K562 (cell line): ENCODE results near the gene INTS2. TPM values are rescaled to one million over a fixed set of nuclear protein-coding genes. Genes with fewer than 3 reads are reported as not detected.
A peak's percentile ranks its signal among the peaks of the same experiment; 100 is the strongest.

Source experiments
- ATAC-seq: fragments of 200-7000 bp; cut with Tn5 transposase; 3 replicates; pipeline ENCODE4 v1.9.1; 2020; ENCODE audit warnings: moderate library complexity
- Bru-seq: library from RNA; stranded (reverse); fragments of 400-500 nt; gene quantifications from one replicate; lab custom pipeline; 2021; lab: Mats Ljungman, UMichigan
- BruChase-seq, 2 experiments: library from RNA; stranded (reverse); fragments of 400-500 nt; gene quantifications; one replicate each; lab custom pipeline; 2021; lab: Mats Ljungman, UMichigan
- BruUV-seq: library from RNA; stranded (reverse); fragments of 400-500 nt; replicated peaks from 2 replicates; lab custom pipeline; 2021; lab: Mats Ljungman, UMichigan
- CTCF ChIA-PET: fragments of 300-600 bp; formaldehyde crosslinking; extraction: SDS; loops from one replicate; lab custom pipeline; 2021; ENCODE audit warnings: low intra/inter-chr PET ratio; lab: Yijun Ruan, JAX
- POLR2A ChIA-PET: fragments of 300-600, 350-650 bp; sonication (Branson Sonifier 250); formaldehyde crosslinking; extraction: SDS; loops from one replicate; lab custom pipeline; 2021; ENCODE audit warnings: antibody characterized with exemption, inconsistent platforms; lab: Yijun Ruan, JAX
- DNase-seq, 4 experiments: peaks; one replicate each; pipeline versions ENCODE4 v3.0.0 to v3.0.0-alpha.2; 2011 to 2018; ENCODE audit warnings: low spot score in 3 of 4, mixed read lengths in 3 of 4; ENCODE audit errors: extremely low read depth in 1 of 4
- FAIRE-seq: peaks from 2 replicates; lab custom pipeline; 2011; peaks lifted over from hg19 to GRCh38; lab: Jason Lieb, UNC
- H2AFZ ChIP-seq: 2 replicates; pipeline ENCODE4 v1.6.0; 2011; ENCODE audit warnings: low read depth, low read length, control low read depth, inconsistent platforms
- H3K27ac ChIP-seq: fragments of 200-600 bp; 3 replicates; pipeline ENCODE4 v1.8.0; 2011; ENCODE audit warnings: low read depth, mild to moderate bottlenecking, control low read depth, inconsistent platforms, low read length, moderate library complexity, mixed read lengths; ENCODE audit errors: extremely low read depth
- H3K27me3 ChIP-seq, 2 experiments: fragments of 300-600 bp in 1 of 2; 2 replicates in 1 of 2; 3 replicates in 1 of 2; pipeline versions ENCODE4 v1.6.0 to v1.8.0; 2011; ENCODE audit warnings: inconsistent platforms in 2 of 2, low read length in 2 of 2, mild to moderate bottlenecking in 1 of 2, mixed read lengths in 1 of 2, moderate library complexity in 1 of 2; ENCODE audit not compliant: control insufficient read depth in 2 of 2, insufficient read depth in 2 of 2
- H3K36me3 ChIP-seq: fragments of 300-600 bp; 3 replicates; pipeline ENCODE4 v1.8.0; 2011; ENCODE audit warnings: mild to moderate bottlenecking, low read length, inconsistent platforms; ENCODE audit not compliant: control insufficient read depth, insufficient read depth
- H3K4me1 ChIP-seq, 2 experiments: fragments of 200-600 bp in 1 of 2; replicated peaks in 1 of 2; 2 replicates in 1 of 2; 3 replicates in 1 of 2; pipeline versions ENCODE4 v1.5.1 to v1.8.0; 2011; ENCODE audit warnings: inconsistent platforms in 2 of 2, low read length in 2 of 2, mild to moderate bottlenecking in 1 of 2, mixed read lengths in 1 of 2, moderate library complexity in 1 of 2; ENCODE audit not compliant: control insufficient read depth in 2 of 2, insufficient read depth in 2 of 2
- H3K4me2 ChIP-seq: 2 replicates; pipeline ENCODE4 v1.6.1; 2011; ENCODE audit warnings: low read length, control low read depth, inconsistent platforms, mixed read lengths; ENCODE audit not compliant: insufficient read depth
- H3K4me3 ChIP-seq: fragments of 200-600 bp; sonication (generic), shearing (Covaris generic); 2 replicates; pipeline ENCODE4 v1.5.1; 2016; ENCODE audit warnings: control low read depth, inconsistent platforms
- H3K79me2 ChIP-seq: fragments of 200-600 bp; 3 replicates; pipeline ENCODE4 v1.8.0; 2011; ENCODE audit warnings: low read length, inconsistent platforms; ENCODE audit not compliant: control insufficient read depth, insufficient read depth
- H3K9ac ChIP-seq, 2 experiments: 2 replicates each; pipeline versions ENCODE4 v1.6.0 to v1.6.1; 2011; ENCODE audit warnings: low read depth in 2 of 2, low read length in 2 of 2, control low read depth in 1 of 2, inconsistent platforms in 1 of 2, mild to moderate bottlenecking in 1 of 2, mixed read lengths in 1 of 2; ENCODE audit not compliant: insufficient read depth in 1 of 2
- H3K9me1 ChIP-seq: one replicate; pipeline ENCODE4 v1.6.0; 2011; ENCODE audit warnings: inconsistent platforms, mild to moderate bottlenecking, low read length, moderate library complexity; ENCODE audit not compliant: control insufficient read depth, insufficient read depth
- H3K9me3 ChIP-seq: replicated peaks from 2 replicates; pipeline ENCODE4 v1.5.1; 2011; ENCODE audit warnings: low read depth, low read length, inconsistent platforms; ENCODE audit not compliant: control insufficient read depth, insufficient read depth
- H4K20me1 ChIP-seq: replicated peaks from 2 replicates; pipeline ENCODE4 v1.6.1; 2011; ENCODE audit warnings: low read length, inconsistent platforms, mixed read lengths; ENCODE audit not compliant: control insufficient read depth, insufficient read depth
- ARID3A ChIP-seq: IDR thresholded peaks from 2 replicates; pipeline ENCODE4 v1.6.1; 2012; ENCODE audit warnings: low read depth, low read length, improper control_type of control experiment, borderline replicate concordance
- PHF20 ChIP-seq: fragments of 450-650 bp; IDR thresholded peaks from 2 replicates; pipeline ENCODE4 v1.6.1; 2018; ENCODE audit not compliant: partially characterized antibody
- PHF8 ChIP-seq: fragments of 200-600 bp; sonication (generic); IDR thresholded peaks from 2 replicates; pipeline ENCODE4 v1.6.1; 2012; ENCODE audit warnings: mixed run types, mild to moderate bottlenecking, inconsistent platforms, low read length, moderate library complexity, borderline replicate concordance
- TAF9B ChIP-seq: fragments of 450-650 bp; IDR thresholded peaks from 2 replicates; pipeline ENCODE4 v1.6.1; 2018; ENCODE audit warnings: mild to moderate bottlenecking; ENCODE audit not compliant: partially characterized antibody
- TRIM24 ChIP-seq, 2 experiments: fragments of 450-650 bp; IDR thresholded peaks; 2 replicates each; pipeline ENCODE4 v1.6.1; 2016
- ZEB2 ChIP-seq: fragments of 450-650 bp; IDR thresholded peaks from 2 replicates; pipeline ENCODE4 v1.6.1; 2016
- WGBS: fragments of 100-300 bp; shearing (Covaris generic); methylation state at CpG from one replicate; pipeline ENCODE4 v1.1.6; 2016; ENCODE audit warnings: low coverage, mixed read lengths; ENCODE audit not compliant: insufficient coverage; ENCODE audit errors: missing lambda C conversion rate; 5-methylcytosine and 5-hydroxymethylcytosine counted together
- in situ Hi-C: fragments of 300-500 bp; cut with MboI; formaldehyde crosslinking; loops from 4 replicates; pipeline ENCODE4 v1.15.0; 2018; ENCODE audit warnings: inconsistent platforms, mixed read lengths
- intact Hi-C: fragments of 100-400 bp; cut with micrococcal nuclease; formaldehyde crosslinking; loops from 2 replicates; pipeline ENCODE4 v1.14.2; 2022
- long read RNA-seq, 3 experiments: library from polyadenylated mRNA in 2 of 3; library from RNA in 1 of 3; unstranded in 2 of 3; stranded (forward) in 1 of 3; transcript quantifications; one replicate each; pipeline ENCODE4 v2.0.0, GENCODE V29; 2019 to 2022
- polyA minus RNA-seq, 3 experiments: library from RNA; depleted of rRNA, polyadenylated mRNA; stranded (reverse); fragments of >200 nt; gene quantifications; 2 replicates each; pipeline ENCODE4 v1.2.3, GENCODE V29; 2011
- polyA plus RNA-seq, 8 experiments: library from polyadenylated mRNA; depleted of rRNA in 4 of 8; stranded (reverse) in 5 of 8; unstranded in 3 of 8; fragments of >200 nt; fragmentation: Nextera tagmentation in 2 of 8; fragmentation: Illumina TruSeq in 1 of 8; extraction: Ambion mirVana in 2 of 8; extraction: Trizol in 1 of 8; gene quantifications; 2 replicates each; pipeline versions ENCODE4 v1.2.1 to v1.2.3, GENCODE V29; 2011 to 2014; ENCODE audit warnings: inconsistent platforms in 1 of 8, missing spikeins in 1 of 8
- total RNA-seq, 7 experiments: library from RNA; depleted of rRNA in 6 of 7; stranded (reverse); fragments of >200 nt in 6 of 7; fragmentation: Illumina TruSeq in 2 of 7; extraction: Trizol in 2 of 7; gene quantifications; 2 replicates each; pipeline versions ENCODE4 v1.2.1 to v1.2.3, GENCODE V29; 2011 to 2021; ENCODE audit warnings: low replicate concordance in 1 of 7

INTS2 gene, protein sequence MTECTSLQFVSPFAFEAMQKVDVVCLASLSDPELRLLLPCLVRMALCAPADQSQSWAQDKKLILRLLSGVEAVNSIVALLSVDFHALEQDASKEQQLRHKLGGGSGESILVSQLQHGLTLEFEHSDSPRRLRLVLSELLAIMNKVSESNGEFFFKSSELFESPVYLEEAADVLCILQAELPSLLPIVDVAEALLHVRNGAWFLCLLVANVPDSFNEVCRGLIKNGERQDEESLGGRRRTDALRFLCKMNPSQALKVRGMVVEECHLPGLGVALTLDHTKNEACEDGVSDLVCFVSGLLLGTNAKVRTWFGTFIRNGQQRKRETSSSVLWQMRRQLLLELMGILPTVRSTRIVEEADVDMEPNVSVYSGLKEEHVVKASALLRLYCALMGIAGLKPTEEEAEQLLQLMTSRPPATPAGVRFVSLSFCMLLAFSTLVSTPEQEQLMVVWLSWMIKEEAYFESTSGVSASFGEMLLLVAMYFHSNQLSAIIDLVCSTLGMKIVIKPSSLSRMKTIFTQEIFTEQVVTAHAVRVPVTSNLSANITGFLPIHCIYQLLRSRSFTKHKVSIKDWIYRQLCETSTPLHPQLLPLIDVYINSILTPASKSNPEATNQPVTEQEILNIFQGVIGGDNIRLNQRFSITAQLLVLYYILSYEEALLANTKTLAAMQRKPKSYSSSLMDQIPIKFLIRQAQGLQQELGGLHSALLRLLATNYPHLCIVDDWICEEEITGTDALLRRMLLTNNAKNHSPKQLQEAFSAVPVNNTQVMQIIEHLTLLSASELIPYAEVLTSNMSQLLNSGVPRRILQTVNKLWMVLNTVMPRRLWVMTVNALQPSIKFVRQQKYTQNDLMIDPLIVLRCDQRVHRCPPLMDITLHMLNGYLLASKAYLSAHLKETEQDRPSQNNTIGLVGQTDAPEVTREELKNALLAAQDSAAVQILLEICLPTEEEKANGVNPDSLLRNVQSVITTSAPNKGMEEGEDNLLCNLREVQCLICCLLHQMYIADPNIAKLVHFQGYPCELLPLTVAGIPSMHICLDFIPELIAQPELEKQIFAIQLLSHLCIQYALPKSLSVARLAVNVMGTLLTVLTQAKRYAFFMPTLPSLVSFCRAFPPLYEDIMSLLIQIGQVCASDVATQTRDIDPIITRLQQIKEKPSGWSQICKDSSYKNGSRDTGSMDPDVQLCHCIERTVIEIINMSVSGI
- 49.4 and 102 TPM in 2 replicates for total RNA-seq (2011; cell fraction: chromatin; rRNA removed; ENCODE audit: low replicate concordance)
- 24.5 and 30.0 TPM in 2 replicates for total RNA-seq (2011; cell fraction: nucleolus; rRNA removed)
- 41.1 and 51.8 TPM in 2 replicates for total RNA-seq (2011; cell fraction: nucleoplasm; rRNA removed)
- total RNA-seq (2014; rRNA removed) (11.4 and 13.1 TPM in 2 replicates), total RNA-seq (2014; rRNA removed; fragmentation: Illumina TruSeq; extraction: Trizol) (23.1 and 26.4 TPM in 2 replicates), total RNA-seq (2015; rRNA removed; fragmentation: Illumina TruSeq; extraction: Trizol) (17.6 and 19.8 TPM in 2 replicates), total RNA-seq (2021) (20.6 and 21.1 TPM in 2 replicates), polyA plus RNA-seq (2011; rRNA removed) (22.6 and 24.7 TPM in 2 replicates), polyA plus RNA-seq (2014; fragmentation: Illumina TruSeq; extraction: Trizol) (11.9 and 12.8 TPM in 2 replicates), polyA plus RNA-seq (2014; fragmentation: Nextera tagmentation; extraction: Ambion mirVana) (1 to 10 TPM; 4.8 to 5.9 TPM), polyA plus RNA-seq (2014; rRNA removed) (8.9 and 10.8 TPM in 2 replicates), polyA minus RNA-seq (2011; rRNA and poly(A)+ RNA removed) (68.6 and 79.4 TPM in 2 replicates), Bru-seq, nascent RNA (percentile 70 among the genes with signal in this experiment), BruChase-seq, experiment 1, labeled RNA remaining after a 2-hour chase (percentile 83 among the genes with signal in this experiment), BruChase-seq, experiment 2, labeled RNA remaining after a 6-hour chase (percentile 87 among the genes with signal in this experiment)
- polyA plus RNA-seq (2011; cell fraction: cytosol; rRNA removed), result 6.9 and 13.6 TPM in 2 replicates
- 16.2 and 21.3 TPM in 2 replicates for polyA plus RNA-seq (2011; cell fraction: nucleus; rRNA removed)
- polyA plus RNA-seq (2012), result 6.3 and 7.6 TPM in 2 replicates
- 22.8 and 31.0 TPM in 2 replicates for polyA minus RNA-seq (2011; cell fraction: cytosol; rRNA and poly(A)+ RNA removed)
- polyA minus RNA-seq (2011; cell fraction: nucleus; rRNA and poly(A)+ RNA removed), result 17.4 and 30.9 TPM in 2 replicates
- long read RNA-seq, experiment 1, full-length matches to known transcripts, result 20 of 43 reads
- long read RNA-seq, experiment 1, partial matches to known transcripts, result 11 of 43 reads
- long read RNA-seq, experiment 1, other reads (novel, unspliced or antisense), result 12 of 43 reads
- long read RNA-seq, experiment 2, partial matches to known transcripts, result 1 of 6 reads
- long read RNA-seq, experiment 2, other reads (novel, unspliced or antisense), result 5 of 6 reads
- long read RNA-seq, experiment 3, partial matches to known transcripts, result 1 of 4 reads
- long read RNA-seq, experiment 3, other reads (novel, unspliced or antisense), result 3 of 4 reads

DNA sequence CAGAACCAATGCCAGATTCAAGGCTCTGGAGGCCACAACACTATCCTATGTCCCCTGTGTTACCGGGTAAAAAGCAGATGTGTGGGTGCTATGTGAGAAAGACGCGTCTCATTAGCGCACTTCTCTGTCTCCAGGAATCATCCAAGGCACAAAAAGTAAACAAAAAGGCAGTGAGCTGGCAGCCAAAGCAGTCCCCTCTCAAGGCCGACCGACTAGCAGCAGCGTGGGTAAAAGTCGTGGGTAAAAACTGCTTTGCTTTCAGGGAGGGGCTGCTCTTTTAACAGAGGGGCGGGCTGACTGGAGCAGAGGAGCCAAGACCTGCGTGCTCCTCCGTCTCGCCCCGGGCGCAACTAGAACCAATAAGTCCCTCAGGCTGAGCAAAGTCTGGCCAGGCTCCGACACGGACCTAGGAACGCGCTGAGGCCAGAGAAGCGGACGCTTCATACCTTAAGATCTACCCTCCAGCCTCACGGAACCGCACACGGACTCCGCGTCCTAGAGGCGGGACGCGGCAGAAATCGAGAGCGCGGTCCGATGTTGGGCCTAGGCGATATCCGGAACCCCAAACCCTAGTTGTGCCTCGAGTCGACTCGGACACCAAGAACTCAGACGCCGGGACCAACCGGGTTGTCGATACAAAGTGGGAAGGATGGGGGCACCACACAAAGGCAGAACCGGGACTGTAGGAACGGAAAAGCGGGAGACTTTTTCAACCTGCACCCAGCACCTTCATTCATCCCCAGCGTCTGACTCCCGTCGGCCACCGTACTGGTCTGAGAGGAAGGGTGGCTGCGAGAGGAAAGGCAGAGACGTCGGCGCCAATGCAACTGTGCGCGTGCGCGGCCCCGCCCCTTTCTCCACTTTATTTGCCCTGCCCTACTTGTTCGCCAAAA, at the start of gene INTS2:
Gene INTS2, minus strand, starts transcription at position 775 of the 893 bp plus-strand sequence. CDS start 1,338 bp downstream, outside the sequence.
- Histone ChIP-seq H3K4me3 (peak within 1 kb of the TSS; percentile 74), H3K4me2 (peak within 1 kb of the TSS; percentile 97), H2AFZ (peak within 1 kb of the TSS; percentile 97), H3K79me2 (peaks cover 20% of the 10 kb centered on the region), H3K36me3 (peaks cover 20% of the 10 kb centered on the region), H3K27me3 (no peaks in the 10 kb centered on the region), H3K9me3 (no peaks in the 10 kb centered on the region), H3K4me1 (peaks cover 0 to 9% of the 10 kb centered on the region in 2 experiments; a peak in 2 of 5 replicates), H3K9me1 (no peaks in the 10 kb centered on the region), H3K27ac (peak within 1 kb of the TSS; percentile 87), H3K9ac (peak within 1 kb of the TSS; percentile 92 to 100), H4K20me1 (no peaks in the 10 kb centered on the region)
- intact Hi-C loops (no loop called here), in situ Hi-C loops (no loop called here)
- peak; percentile 83 for FAIRE-seq
- peak; percentile 93 for ATAC-seq
- DNase-seq, result peak; percentile 93 to 95 (median 94)
- BruUV-seq, result TSS peak; percentile 87
- WGBS, result under 1% methylated on average over 58 of the region's 58 CpGs
- POLR2A ChIA-PET, result no interaction called here
- CTCF ChIA-PET, result no interaction called here
- TF ChIP-seq ARID3A, result 0 out of 2 replicates have a peak, but pooled peaks have one; percentile 34
- TF ChIP-seq TRIM24 (IDR thresholded peaks at IDR 0.05), result peak in 1 of 2 experiments; percentile 78; a peak in 3 of 4 replicates
- peak; percentile 100 for TF ChIP-seq PHF8
- TF ChIP-seq PHF20, result peak; percentile 96
- peak; percentile 90 for TF ChIP-seq TAF9B
- TF ChIP-seq ZEB2, result peak; percentile 38; the same call in 1 of the 2 replicates
